ENCODE measurements around the gene SLC30A5. TPM values are rescaled to one million over a fixed set of nuclear protein-coding genes. Genes with fewer than 3 reads are reported as not detected.

SLC30A5 gene
- total RNA-seq, 1 donor from 2014 or later, result 52.0 TPM

DNA sequence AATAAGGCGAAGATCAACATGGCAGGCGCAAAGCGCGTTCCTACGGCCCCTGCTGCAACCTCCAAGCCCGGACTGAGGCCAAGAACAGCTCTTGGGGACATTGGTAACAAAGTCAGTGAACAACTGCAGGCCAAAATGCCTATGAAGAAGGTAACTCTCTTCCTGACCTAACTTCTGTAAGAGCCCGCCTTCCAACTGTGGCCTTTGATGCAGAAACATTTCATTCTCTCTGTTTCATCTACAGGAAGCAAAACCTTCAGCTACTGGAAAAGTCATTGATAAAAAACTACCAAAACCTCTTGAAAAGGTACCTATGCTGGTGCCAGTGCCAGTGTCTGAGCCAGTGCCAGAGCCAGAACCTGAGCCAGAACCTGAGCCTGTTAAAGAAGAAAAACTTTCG is 74.1 kb downstream of the SLC30A5 start:
- no peak for DNase-seq

DNA sequence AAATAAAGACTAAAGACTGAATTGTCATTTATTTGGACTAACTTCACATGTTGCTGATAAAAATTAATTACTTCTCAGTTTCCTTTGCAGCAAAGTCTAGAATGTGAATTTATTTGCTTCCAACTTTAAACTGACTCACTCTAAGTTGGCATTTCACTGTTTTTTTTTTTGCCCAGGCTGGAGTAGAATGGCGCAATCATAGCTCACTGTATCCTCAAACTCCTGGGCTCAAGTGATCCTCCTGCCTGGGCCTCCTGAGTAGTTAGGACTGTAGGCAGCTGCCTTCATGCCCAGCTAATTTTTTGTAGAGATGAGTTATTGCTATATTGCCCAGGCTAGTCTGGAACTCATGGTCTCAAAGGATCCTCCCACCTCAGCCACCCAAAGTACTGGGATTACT is 76.7 kb downstream of the SLC30A5 start:
- DNase-seq, result no peak

DNA sequence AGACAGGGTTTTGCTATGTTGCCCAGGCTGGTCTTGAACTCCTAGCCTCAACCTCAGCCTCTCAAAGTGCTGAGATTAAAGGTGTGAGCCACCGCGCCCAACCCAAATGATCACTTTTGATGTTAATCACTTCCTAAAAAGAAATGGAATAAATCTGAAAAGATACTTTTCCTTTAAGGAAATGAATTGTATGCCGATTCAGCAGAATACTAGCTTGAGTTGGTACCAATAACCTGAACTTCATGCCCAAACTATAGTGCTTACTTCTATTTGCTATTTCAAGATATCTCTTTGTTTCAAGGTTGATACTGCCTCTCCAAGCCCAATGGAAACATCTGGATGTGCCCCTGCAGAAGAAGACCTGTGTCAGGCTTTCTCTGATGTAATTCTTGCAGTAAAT is 77.2 kb downstream of the SLC30A5 start:
- no peak for DNase-seq

Small RNA genes lying within 50 kb of the gene (small RNA-seq; reads per million reads assigned to genes)
- gene SNORA50D (ENCODE audit: low replicate concordance), result not detected
- gene SUMO2P4 (ENCODE audit: low replicate concordance), result not detected

Other genes with a start within 250 kb of the SLC30A5 start
- gene CCNB1, start 73.1 kb downstream of the SLC30A5 start, total RNA-seq, result 31.3 TPM
- 8.7 TPM for gene CENPH, start 95.6 kb downstream of the SLC30A5 start, total RNA-seq
- 49.8 TPM for gene CDK7, start 140.9 kb downstream of the SLC30A5 start, total RNA-seq
- 7.0 TPM for gene CCDC125, start 238.8 kb downstream of the SLC30A5 start, total RNA-seq

All from skin of body (tissue), 3 donors.